ENCODE measurements around the gene ATRNL1. TPM values are rescaled to one million over a fixed set of nuclear protein-coding genes. Genes with fewer than 3 reads are reported as not detected.

The ATRNL1 gene
- polyA plus RNA-seq, 1 donor from 2014 or later = 47.8 TPM

- Histone ChIP-seq H3K27me3 (ENCODE audit: insufficient read depth, low read depth, low read length) (no peaks in the 10 kb centered on the region), H3K4me2 (ENCODE audit: low read length) (no peak overlapping the region), H3K9me3 (ENCODE audit: low read length) (no peaks in the 10 kb centered on the region), H3K79me2 (replicated peaks; ENCODE audit: insufficient read depth, low read length) (no peaks in the 10 kb centered on the region), H4K20me1 (ENCODE audit: insufficient read depth) (no peaks in the 10 kb centered on the region), H3K9ac (ENCODE audit: low read length) (no peak overlapping the region), H3K4me3 (ENCODE audit: low read length) (no peak overlapping the region), H3K27ac (ENCODE audit: low read length) (no peak overlapping the region), H3K9me2 (ENCODE audit: insufficient read depth, low read length) (no peaks in the 10 kb centered on the region), H3K36me3 (ENCODE audit: insufficient read depth, low read length) (no peaks in the 10 kb centered on the region), H3F3A (ENCODE audit: insufficient read depth, low read length, poor library complexity, severe bottlenecking) (no peaks in the 10 kb centered on the region), H2AFZ (ENCODE audit: low read depth, low read length) (no peak overlapping the region)
- no peak for TF ChIP-seq REST (IDR thresholded peaks at IDR 0.05; ENCODE audit: borderline replicate concordance)
- no peak for TF ChIP-seq EZH2 (IDR thresholded peaks at IDR 0.05; ENCODE audit: borderline replicate concordance, insufficient read depth, low read length, poor library complexity, severe bottlenecking)
- peak; percentile 63 for TF ChIP-seq CTCF (IDR thresholded peaks at IDR 0.05; ENCODE audit: poor library complexity, severe bottlenecking)
- peak; percentile 68 for TF ChIP-seq RAD21 (conservative IDR thresholded peaks at IDR 0.05)
- peak; percentile 61 for TF ChIP-seq SMC3 (conservative IDR thresholded peaks at IDR 0.05; ENCODE audit: poor library complexity)
- no peak for TF ChIP-seq MXI1 (conservative IDR thresholded peaks at IDR 0.05; ENCODE audit: poor library complexity, severe bottlenecking)
- TF ChIP-seq EP300 (conservative IDR thresholded peaks at IDR 0.05; ENCODE audit: poor library complexity, severe bottlenecking) = no peak
- no peak for TF ChIP-seq TAF1 (IDR thresholded peaks at IDR 0.05; ENCODE audit: low read depth)
- TF ChIP-seq POLR2AphosphoS5 (IDR thresholded peaks at IDR 0.05) = no peak
These were observed 48.1 kb downstream of the ATRNL1 start for GRCh38 chr10:115141254-115141653.

GRCh38 chr10:115157357-115157756 lies 64.2 kb downstream of the ATRNL1 start:
- TF ChIP-seq CTCF (IDR thresholded peaks at IDR 0.05; ENCODE audit: poor library complexity, severe bottlenecking) (no peak), EZH2 (IDR thresholded peaks at IDR 0.05; ENCODE audit: borderline replicate concordance, insufficient read depth, low read length, poor library complexity, severe bottlenecking) (no peak), POLR2AphosphoS5 (IDR thresholded peaks at IDR 0.05) (no peak), REST (IDR thresholded peaks at IDR 0.05; ENCODE audit: borderline replicate concordance) (no peak), EP300 (conservative IDR thresholded peaks at IDR 0.05; ENCODE audit: poor library complexity, severe bottlenecking) (no peak), MXI1 (conservative IDR thresholded peaks at IDR 0.05; ENCODE audit: poor library complexity, severe bottlenecking) (no peak), RAD21 (conservative IDR thresholded peaks at IDR 0.05) (no peak), TAF1 (IDR thresholded peaks at IDR 0.05; ENCODE audit: low read depth) (no peak), SMC3 (conservative IDR thresholded peaks at IDR 0.05; ENCODE audit: poor library complexity) (no peak)
- no peak overlapping the region for H3K4me2 ChIP-seq (ENCODE audit: low read length)

More at GRCh38 chr10:115157357-115157756, 64.2 kb downstream of the ATRNL1 start:
- no peaks in the 10 kb centered on the region for H4K20me1 ChIP-seq (ENCODE audit: insufficient read depth)
- H3K79me2 ChIP-seq (replicated peaks; ENCODE audit: insufficient read depth, low read length) = no peaks in the 10 kb centered on the region
- no peak overlapping the region for H2AFZ ChIP-seq (ENCODE audit: low read depth, low read length)
- H3F3A ChIP-seq (ENCODE audit: insufficient read depth, low read length, poor library complexity, severe bottlenecking) = no peaks in the 10 kb centered on the region
- no peaks in the 10 kb centered on the region for H3K9me3 ChIP-seq (ENCODE audit: low read length)
- no peak overlapping the region for H3K27ac ChIP-seq (ENCODE audit: low read length)
- no peak overlapping the region for H3K4me3 ChIP-seq (ENCODE audit: low read length)
- H3K27me3 ChIP-seq (ENCODE audit: insufficient read depth, low read depth, low read length) = no peaks in the 10 kb centered on the region
- H3K36me3 ChIP-seq (ENCODE audit: insufficient read depth, low read length) = no peaks in the 10 kb centered on the region
- H3K9me2 ChIP-seq (ENCODE audit: insufficient read depth, low read length) = no peaks in the 10 kb centered on the region
- H3K9ac ChIP-seq (ENCODE audit: low read length) = no peak overlapping the region
